HG03354 (cell line): ENCODE results near the gene BLNK.

Experiments used
- ATAC-seq: cut with Tn5 transposase; IDR thresholded peaks from one replicate; pipeline ENCODE4 v1.9.1; 2021; ENCODE audit warnings: mild to moderate bottlenecking; ENCODE audit not compliant: unreplicated experiment, poor library complexity, severe bottlenecking

BLNK gene

DNA sequence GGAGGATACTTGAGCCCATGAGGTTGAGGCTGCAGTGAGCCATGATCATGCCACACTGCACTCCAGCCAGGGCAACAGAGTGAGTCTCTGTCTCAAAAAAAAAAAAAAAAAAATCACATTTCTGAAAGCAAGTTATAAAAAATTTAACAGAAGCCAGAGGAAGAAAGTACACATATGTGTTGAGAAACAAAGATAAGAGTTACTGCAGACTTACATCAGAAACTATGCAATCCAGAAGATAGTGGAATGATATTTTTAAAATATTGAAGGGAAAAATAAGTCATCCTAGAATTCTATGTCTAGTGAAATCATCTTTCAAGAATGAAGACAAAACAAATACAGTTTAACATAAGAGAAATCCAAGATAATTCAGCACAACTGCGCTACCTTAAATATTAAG is 94.4 kb downstream of the BLNK start:
- ATAC-seq: no peak

DNA sequence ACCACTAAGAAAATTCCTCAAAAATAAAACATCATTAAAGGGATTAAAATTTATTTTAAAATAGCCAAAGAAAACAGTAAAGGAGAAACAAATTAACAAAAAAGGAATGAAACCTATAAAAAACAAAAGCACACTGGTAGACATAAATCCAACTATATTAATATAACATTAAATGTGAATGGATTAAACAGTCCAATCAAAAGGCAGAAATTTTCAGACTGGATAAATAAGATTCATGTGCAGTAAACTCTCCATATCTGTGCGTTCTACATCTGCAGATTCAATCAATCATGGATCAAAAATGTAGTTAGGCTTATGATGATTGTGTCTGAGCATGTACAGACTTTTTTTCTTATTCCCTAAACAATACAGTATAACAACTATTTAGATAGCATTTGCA is 98.7 kb downstream of the BLNK start:
- ATAC-seq: no peak

DNA sequence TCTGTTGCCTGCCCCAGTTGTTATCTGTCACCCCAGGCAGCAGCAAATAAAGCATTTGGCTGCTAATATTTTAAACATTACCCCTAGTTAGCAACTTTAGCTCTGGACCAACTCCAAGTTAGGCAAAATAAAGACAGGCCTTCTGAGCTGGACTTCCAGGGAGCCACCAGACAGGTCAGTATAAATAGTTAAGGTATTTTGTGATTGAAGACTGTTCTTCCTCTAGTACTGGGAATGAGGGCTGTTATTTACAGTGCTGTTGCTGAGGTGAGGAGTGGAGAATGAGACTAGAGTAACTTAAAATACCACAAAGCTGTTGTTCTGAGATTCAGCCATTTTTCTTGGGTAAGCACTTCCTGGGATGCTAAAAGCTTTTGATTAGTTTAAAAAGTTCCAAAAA is 101.1 kb downstream of the BLNK start:
- ATAC-seq: no peak

DNA sequence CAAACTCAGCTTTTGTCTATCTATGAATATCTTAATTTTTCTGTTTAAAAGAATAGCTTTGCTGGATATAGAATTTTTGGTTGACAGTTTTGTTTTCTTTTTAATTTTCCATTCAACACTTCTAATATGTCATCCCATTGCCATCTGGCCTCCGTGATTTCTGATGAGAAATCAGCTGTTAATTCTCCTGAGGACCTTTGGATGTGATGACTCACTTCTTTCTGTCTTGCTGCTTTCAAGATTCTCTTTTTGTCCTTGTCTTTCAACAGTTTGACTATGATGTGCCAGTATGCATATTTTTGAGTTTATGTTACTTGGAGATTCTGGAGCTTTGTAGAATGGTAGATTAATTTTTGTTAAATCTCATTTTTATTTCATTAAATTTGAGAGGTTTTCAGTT is 102.8 kb downstream of the BLNK start:
- ATAC-seq: no peak

DNA sequence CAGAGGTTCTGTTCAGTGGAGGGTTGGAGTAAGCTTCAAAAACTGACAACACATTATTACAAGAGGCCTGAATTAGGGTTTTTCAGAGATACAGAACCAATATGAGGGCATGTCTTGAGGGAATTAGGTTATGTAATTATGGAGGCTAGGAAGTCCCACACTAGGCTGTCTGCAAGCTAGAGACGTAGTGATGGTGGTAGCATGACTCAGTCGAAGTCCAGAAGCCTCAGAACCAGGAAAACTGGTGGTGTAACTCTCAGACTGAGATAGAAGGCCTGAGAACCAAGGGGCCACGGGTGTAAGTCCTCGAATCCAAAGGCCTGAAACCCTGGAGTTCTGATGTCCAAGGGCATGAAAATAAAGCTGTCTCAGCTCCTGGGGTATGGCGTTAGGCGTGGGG is 105.6 kb downstream of the BLNK start:
- ATAC-seq: no peak

DNA sequence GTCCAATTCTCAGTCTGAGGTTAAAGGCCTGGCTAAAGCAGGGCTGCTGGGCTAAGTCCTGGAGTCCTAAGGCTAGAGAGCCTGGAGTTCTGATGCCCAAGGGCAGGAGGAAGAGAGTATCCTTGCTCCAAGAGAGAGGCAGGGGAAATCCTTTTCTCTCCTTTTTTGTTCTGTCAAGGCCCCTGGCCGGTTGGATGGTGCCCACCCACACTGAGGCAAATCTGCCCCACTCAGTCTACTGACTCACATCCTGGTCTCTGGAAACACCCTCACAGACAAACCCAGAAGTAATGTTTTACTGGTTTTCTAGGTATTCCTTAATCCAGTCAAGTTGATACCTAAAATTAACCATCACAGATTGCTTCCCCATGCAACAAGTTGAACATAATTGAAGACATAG is 118.3 kb downstream of the BLNK start:
- ATAC-seq: no peak

DNA sequence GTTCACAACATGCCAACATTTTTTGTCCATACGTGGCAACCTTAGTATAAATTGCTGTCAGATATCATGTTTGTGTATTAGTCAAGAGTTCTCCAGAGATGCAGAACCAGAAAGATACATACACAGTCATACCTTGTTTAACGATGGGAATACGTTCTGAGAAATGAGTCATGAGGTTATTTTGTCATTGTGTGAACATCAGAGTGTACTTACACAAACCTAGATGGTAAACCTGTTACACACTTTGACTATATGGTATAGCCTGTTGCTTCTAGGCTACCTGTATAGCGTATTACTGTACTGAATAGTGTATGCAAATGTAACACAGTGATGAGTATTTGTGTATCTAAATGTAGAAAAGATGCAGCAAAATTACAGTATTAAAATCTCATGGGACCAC is 118.9 kb downstream of the BLNK start:
- ATAC-seq: no peak
